ENCODE measurements around the gene MBD4. TPM values are rescaled to one million over a fixed set of nuclear protein-coding genes. Genes with fewer than 3 reads are reported as not detected.
"Not testable (repeated sequence)": the region's sequence is repeated elsewhere in the genome, so short reads cannot be mapped to it uniquely, and the experiment has no call there.

The MBD4 gene
- total and polyA plus RNA-seq, 2 donors (not counting 1 experiment from before 2014, with no cell fraction given) = 95.7 to 140 TPM

DNA sequence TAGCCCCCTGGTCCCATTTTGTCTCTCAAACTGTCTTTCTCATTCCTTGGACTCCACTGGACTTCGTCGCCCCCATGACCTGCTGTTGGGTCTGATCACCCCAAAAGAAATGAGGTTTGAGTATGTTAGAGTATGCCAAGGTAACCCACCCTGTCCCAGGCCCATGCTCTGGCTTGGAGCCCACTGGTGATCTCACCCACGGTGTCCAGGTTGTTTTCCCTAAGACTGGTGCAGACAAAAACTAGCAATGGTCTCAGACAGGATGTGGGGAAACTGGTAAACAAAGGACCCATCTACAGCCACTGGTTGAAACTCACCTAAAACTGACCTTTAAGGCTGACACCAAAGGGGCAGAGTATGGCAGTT, 50.2 kb downstream of the MBD4 start:
- Histone ChIP-seq H3K27ac (ENCODE audit: low read length in 2 of 2) (no peak overlapping the region), H3K79me2 (ENCODE audit: control insufficient read depth, insufficient read depth, low read length) (peaks cover 1% of the 10 kb centered on the region), H4K20me1 (ENCODE audit: control insufficient read depth, insufficient read depth, low read length, poor library complexity, severe bottlenecking) (peaks cover 12% of the 10 kb centered on the region), H3K4me3 (ENCODE audit: control extremely low read depth in 1 of 5, extremely low read depth in 1 of 5, insufficient read depth in 1 of 5, low read depth in 2 of 5, low read length in 4 of 5) (no peak overlapping the region), H3K36me3 (replicated peaks in 1 of 2; ENCODE audit: control extremely low read depth in 1 of 2, control insufficient read depth in 1 of 2, extremely low read depth in 1 of 2, insufficient read depth in 2 of 2, low read length in 1 of 2) (peaks cover 0 to 43% of the 10 kb centered on the region in 2 experiments), H3K27me3 (replicated peaks in 1 of 4; ENCODE audit: control extremely low read depth in 1 of 4, control insufficient read depth in 3 of 4, insufficient read depth in 4 of 4, low read length in 3 of 4) (no peaks in the 10 kb centered on the region), H3K4me1 (ENCODE audit: control insufficient read depth in 2 of 2, insufficient read depth in 2 of 2, low read length in 2 of 2) (no peaks in the 10 kb centered on the region), H3K9me3 (ENCODE audit: control extremely low read depth in 1 of 3, control insufficient read depth in 2 of 3, insufficient read depth in 1 of 3, low read length in 2 of 3) (no peaks in the 10 kb centered on the region), H2AFZ (ENCODE audit: insufficient read depth, low read depth, low read length, poor library complexity, severe bottlenecking) (no peak overlapping the region), H3K9ac (ENCODE audit: low read length) (no peak overlapping the region), H3K4me2 (replicated peaks; ENCODE audit: low read depth, low read length, poor library complexity, severe bottlenecking) (no peak overlapping the region)
- no peak overlapping the region for H3K27ac Mint-ChIP-seq
- DNase-seq (no peak), ATAC-seq (ENCODE audit: low read depth) (no peak)
- no peaks in the 10 kb centered on the region for H3K9me3 Mint-ChIP-seq (ENCODE audit: insufficient read depth)
- CTCF ChIA-PET = no interaction called here
- H3K4me3 Mint-ChIP-seq = no peak overlapping the region
- no peaks in the 10 kb centered on the region for H3K4me1 Mint-ChIP-seq
- H3K27me3 Mint-ChIP-seq = no peaks in the 10 kb centered on the region
- TF ChIP-seq EZH2 (IDR thresholded peaks at IDR 0.05; ENCODE audit: borderline replicate concordance, insufficient read depth, low read depth, low read length, poor library complexity, severe bottlenecking) = no peak
- TF ChIP-seq, protein P1, sequence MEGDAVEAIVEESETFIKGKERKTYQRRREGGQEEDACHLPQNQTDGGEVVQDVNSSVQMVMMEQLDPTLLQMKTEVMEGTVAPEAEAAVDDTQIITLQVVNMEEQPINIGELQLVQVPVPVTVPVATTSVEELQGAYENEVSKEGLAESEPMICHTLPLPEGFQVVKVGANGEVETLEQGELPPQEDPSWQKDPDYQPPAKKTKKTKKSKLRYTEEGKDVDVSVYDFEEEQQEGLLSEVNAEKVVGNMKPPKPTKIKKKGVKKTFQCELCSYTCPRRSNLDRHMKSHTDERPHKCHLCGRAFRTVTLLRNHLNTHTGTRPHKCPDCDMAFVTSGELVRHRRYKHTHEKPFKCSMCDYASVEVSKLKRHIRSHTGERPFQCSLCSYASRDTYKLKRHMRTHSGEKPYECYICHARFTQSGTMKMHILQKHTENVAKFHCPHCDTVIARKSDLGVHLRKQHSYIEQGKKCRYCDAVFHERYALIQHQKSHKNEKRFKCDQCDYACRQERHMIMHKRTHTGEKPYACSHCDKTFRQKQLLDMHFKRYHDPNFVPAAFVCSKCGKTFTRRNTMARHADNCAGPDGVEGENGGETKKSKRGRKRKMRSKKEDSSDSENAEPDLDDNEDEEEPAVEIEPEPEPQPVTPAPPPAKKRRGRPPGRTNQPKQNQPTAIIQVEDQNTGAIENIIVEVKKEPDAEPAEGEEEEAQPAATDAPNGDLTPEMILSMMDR (IDR thresholded peaks at IDR 0.05) = no peak
- 100% methylated on average over 1 of the region's 3 CpGs for WGBS (ENCODE audit: insufficient coverage)
- intact Hi-C loops (cut with micrococcal nuclease) = no loop called here
- POLR2A ChIA-PET = no interaction called here

DNA sequence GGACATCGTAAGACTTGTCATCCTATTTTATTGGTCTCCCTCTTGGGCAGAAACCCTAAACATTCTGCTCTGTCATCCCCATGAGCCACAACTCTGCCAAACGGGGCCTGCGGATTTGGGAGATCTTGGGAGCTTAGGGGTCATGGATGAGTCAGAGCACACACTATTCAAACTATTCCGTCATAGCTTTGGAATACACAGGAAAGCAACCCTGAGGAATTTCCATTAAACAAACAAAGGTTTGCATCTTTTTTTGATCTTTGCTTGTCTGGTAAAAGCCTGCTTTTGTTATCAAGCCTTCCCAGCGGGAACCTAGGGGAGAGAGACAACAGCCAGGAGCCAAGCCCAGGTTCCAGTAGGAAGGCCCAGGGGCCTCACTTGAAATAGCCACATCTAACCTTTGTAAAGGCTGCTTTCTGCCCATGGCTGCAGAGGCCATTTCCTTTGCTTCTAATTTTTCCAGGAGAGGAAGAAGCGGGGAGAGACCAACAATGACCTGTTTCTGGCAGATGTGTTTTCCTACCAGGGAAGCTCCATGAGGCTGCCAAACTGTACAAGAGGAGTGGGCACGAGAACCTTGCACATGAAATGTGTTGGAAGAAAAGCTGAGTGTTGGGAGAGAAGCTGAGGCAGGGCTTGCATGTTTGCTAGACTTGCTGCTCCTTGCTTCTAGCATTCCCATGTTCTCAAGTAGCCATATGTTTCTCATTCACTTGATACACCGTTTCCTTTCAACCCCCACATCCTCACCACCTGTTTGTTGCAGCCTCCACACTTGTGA, 50.8 kb downstream of the MBD4 start:
- H3K27ac ChIP-seq (ENCODE audit: low read length in 2 of 2); H3K4me3 Mint-ChIP-seq; POLR2A ChIA-PET; H3K4me1 ChIP-seq (ENCODE audit: control insufficient read depth in 2 of 2, insufficient read depth in 2 of 2, low read length in 2 of 2); DNase-seq; H3K27ac Mint-ChIP-seq; H3K9ac ChIP-seq (ENCODE audit: low read length); H4K20me1 ChIP-seq (ENCODE audit: control insufficient read depth, insufficient read depth, low read length, poor library complexity, severe bottlenecking); H3K27me3 ChIP-seq (replicated peaks in 1 of 4; ENCODE audit: control extremely low read depth in 1 of 4, control insufficient read depth in 3 of 4, insufficient read depth in 4 of 4, low read length in 3 of 4); H2AFZ ChIP-seq (ENCODE audit: insufficient read depth, low read depth, low read length, poor library complexity, severe bottlenecking); ATAC-seq (ENCODE audit: low read depth); H3K9me3 Mint-ChIP-seq (ENCODE audit: insufficient read depth); H3K4me3 ChIP-seq (ENCODE audit: control extremely low read depth in 1 of 5, extremely low read depth in 1 of 5, insufficient read depth in 1 of 5, low read depth in 2 of 5, low read length in 4 of 5); H3K79me2 ChIP-seq (ENCODE audit: control insufficient read depth, insufficient read depth, low read length); intact Hi-C loops (cut with micrococcal nuclease); H3K27me3 Mint-ChIP-seq; H3K9me3 ChIP-seq (ENCODE audit: control extremely low read depth in 1 of 3, control insufficient read depth in 2 of 3, insufficient read depth in 1 of 3, low read length in 2 of 3); H3K4me1 Mint-ChIP-seq; H3K4me2 ChIP-seq (replicated peaks; ENCODE audit: low read depth, low read length, poor library complexity, severe bottlenecking); CTCF ChIA-PET: not testable (repeated sequence)
- WGBS (ENCODE audit: insufficient coverage) = 95% methylated on average over 2 of the region's 8 CpGs
- H3K36me3 ChIP-seq (replicated peaks in 1 of 2; ENCODE audit: control extremely low read depth in 1 of 2, control insufficient read depth in 1 of 2, extremely low read depth in 1 of 2, insufficient read depth in 2 of 2, low read length in 1 of 2) = peaks cover 0 to 43% of the 10 kb centered on the region in 2 experiments
